Activated CD4-positive, alpha-beta T cell treated with anti-CD3 and anti-CD28 coated beads for 24 hours (primary cell): ENCODE results near the gene CLPTM1L.
"Not testable (repeated sequence)": the region's sequence is repeated elsewhere in the genome, so short reads cannot be mapped to it uniquely, and the experiment has no call there.

Experiments
- DNase-seq, 2 donors: peaks; one replicate each; pipeline ENCODE4 v3.0.0-alpha.2; 2020; ENCODE audit warnings: low read depth in 2 of 2

CLPTM1L gene

GRCh38 chr5:1328237-1329110 is 16.4 kb downstream of the CLPTM1L start:
- not testable (repeated sequence) for DNase-seq

GRCh38 chr5:1326901-1327756 is 17.8 kb downstream of the CLPTM1L start:
- DNase-seq = not testable (repeated sequence)

GRCh38 chr5:1326532-1326875 is 18.4 kb downstream of the CLPTM1L start:
- not testable (repeated sequence) for DNase-seq

GRCh38 chr5:1325870-1326531 is 18.9 kb downstream of the CLPTM1L start:
- no peak for DNase-seq

- no peak for DNase-seq
These were observed 19.6 kb downstream of the CLPTM1L start for GRCh38 chr5:1325191-1325741.

GRCh38 chr5:1324719-1325190 is 20.1 kb downstream of the CLPTM1L start:
- no peak for DNase-seq

- DNase-seq = no peak
These were observed 20.6 kb downstream of the CLPTM1L start for GRCh38 chr5:1324301-1324700.

- no peak for DNase-seq
These were observed 21.1 kb downstream of the CLPTM1L start for GRCh38 chr5:1323803-1324173.

- no peak for DNase-seq
These were observed 21.7 kb downstream of the CLPTM1L start for GRCh38 chr5:1322955-1323802.

- no peak for DNase-seq
These were observed 22.6 kb downstream of the CLPTM1L start for GRCh38 chr5:1322036-1322900.

- no peak for DNase-seq
These were observed 23.3 kb downstream of the CLPTM1L start for GRCh38 chr5:1321576-1321975.

- DNase-seq = no peak
These were observed 24.2 kb downstream of the CLPTM1L start for GRCh38 chr5:1320436-1321344.

- no peak for DNase-seq
These were observed 25.3 kb downstream of the CLPTM1L start for GRCh38 chr5:1319436-1320256.

GRCh38 chr5:1318659-1319251 is 26.1 kb downstream of the CLPTM1L start:
- DNase-seq = no peak

- DNase-seq = no peak
These were observed 26.9 kb downstream of the CLPTM1L start for GRCh38 chr5:1317921-1318565.

- no peak for DNase-seq
These were observed 28.1 kb downstream of the CLPTM1L start for GRCh38 chr5:1316588-1317340.
